K562 (cell line): ENCODE measurements around the gene FMNL2. TPM values are rescaled to one million over a fixed set of nuclear protein-coding genes. Genes with fewer than 3 reads are reported as not detected.

Experiments used
- ATAC-seq: fragments of 200-7000 bp; cut with Tn5 transposase; 3 replicates; pipeline ENCODE4 v1.9.1; 2020; ENCODE audit warnings: moderate library complexity
- BruUV-seq: library from RNA; stranded (reverse); fragments of 400-500 nt; replicated peaks from 2 replicates; lab custom pipeline; 2021; lab: Mats Ljungman, UMichigan
- CTCF ChIA-PET: fragments of 300-600 bp; formaldehyde crosslinking; extraction: SDS; loops from one replicate; lab custom pipeline; 2021; ENCODE audit warnings: low intra/inter-chr PET ratio; lab: Yijun Ruan, JAX
- POLR2A ChIA-PET: fragments of 300-600, 350-650 bp; sonication (Branson Sonifier 250); formaldehyde crosslinking; extraction: SDS; loops from one replicate; lab custom pipeline; 2021; ENCODE audit warnings: antibody characterized with exemption, inconsistent platforms; lab: Yijun Ruan, JAX
- DNase-seq, 4 experiments: peaks; one replicate each; pipeline versions ENCODE4 v3.0.0 to v3.0.0-alpha.2; 2011 to 2018; ENCODE audit warnings: low spot score in 3 of 4, mixed read lengths in 3 of 4; ENCODE audit errors: extremely low read depth in 1 of 4
- FAIRE-seq: peaks from 2 replicates; lab custom pipeline; 2011; peaks lifted over from hg19 to GRCh38; lab: Jason Lieb, UNC
- H2AFZ ChIP-seq: 2 replicates; pipeline ENCODE4 v1.6.0; 2011; ENCODE audit warnings: low read depth, low read length, control low read depth, inconsistent platforms
- H3K27ac ChIP-seq: fragments of 200-600 bp; 3 replicates; pipeline ENCODE4 v1.8.0; 2011; ENCODE audit warnings: low read depth, mild to moderate bottlenecking, control low read depth, inconsistent platforms, low read length, moderate library complexity, mixed read lengths; ENCODE audit errors: extremely low read depth
- H3K27me3 ChIP-seq, 2 experiments: fragments of 300-600 bp in 1 of 2; 2 replicates in 1 of 2; 3 replicates in 1 of 2; pipeline versions ENCODE4 v1.6.0 to v1.8.0; 2011; ENCODE audit warnings: inconsistent platforms in 2 of 2, low read length in 2 of 2, mild to moderate bottlenecking in 1 of 2, mixed read lengths in 1 of 2, moderate library complexity in 1 of 2; ENCODE audit not compliant: control insufficient read depth in 2 of 2, insufficient read depth in 2 of 2
- H3K36me3 ChIP-seq: fragments of 300-600 bp; 3 replicates; pipeline ENCODE4 v1.8.0; 2011; ENCODE audit warnings: mild to moderate bottlenecking, low read length, inconsistent platforms; ENCODE audit not compliant: control insufficient read depth, insufficient read depth
- H3K4me1 ChIP-seq, 2 experiments: fragments of 200-600 bp in 1 of 2; replicated peaks in 1 of 2; 2 replicates in 1 of 2; 3 replicates in 1 of 2; pipeline versions ENCODE4 v1.5.1 to v1.8.0; 2011; ENCODE audit warnings: inconsistent platforms in 2 of 2, low read length in 2 of 2, mild to moderate bottlenecking in 1 of 2, mixed read lengths in 1 of 2, moderate library complexity in 1 of 2; ENCODE audit not compliant: control insufficient read depth in 2 of 2, insufficient read depth in 2 of 2
- H3K4me2 ChIP-seq: 2 replicates; pipeline ENCODE4 v1.6.1; 2011; ENCODE audit warnings: low read length, control low read depth, inconsistent platforms, mixed read lengths; ENCODE audit not compliant: insufficient read depth
- H3K4me3 ChIP-seq: fragments of 200-600 bp; sonication (generic), shearing (Covaris generic); 2 replicates; pipeline ENCODE4 v1.5.1; 2016; ENCODE audit warnings: control low read depth, inconsistent platforms
- H3K79me2 ChIP-seq: fragments of 200-600 bp; 3 replicates; pipeline ENCODE4 v1.8.0; 2011; ENCODE audit warnings: low read length, inconsistent platforms; ENCODE audit not compliant: control insufficient read depth, insufficient read depth
- H3K9ac ChIP-seq, 2 experiments: 2 replicates each; pipeline versions ENCODE4 v1.6.0 to v1.6.1; 2011; ENCODE audit warnings: low read depth in 2 of 2, low read length in 2 of 2, control low read depth in 1 of 2, inconsistent platforms in 1 of 2, mild to moderate bottlenecking in 1 of 2, mixed read lengths in 1 of 2; ENCODE audit not compliant: insufficient read depth in 1 of 2
- H3K9me1 ChIP-seq: one replicate; pipeline ENCODE4 v1.6.0; 2011; ENCODE audit warnings: inconsistent platforms, mild to moderate bottlenecking, low read length, moderate library complexity; ENCODE audit not compliant: control insufficient read depth, insufficient read depth
- H3K9me3 ChIP-seq: replicated peaks from 2 replicates; pipeline ENCODE4 v1.5.1; 2011; ENCODE audit warnings: low read depth, low read length, inconsistent platforms; ENCODE audit not compliant: control insufficient read depth, insufficient read depth
- H4K20me1 ChIP-seq: replicated peaks from 2 replicates; pipeline ENCODE4 v1.6.1; 2011; ENCODE audit warnings: low read length, inconsistent platforms, mixed read lengths; ENCODE audit not compliant: control insufficient read depth, insufficient read depth
- ARNT ChIP-seq, 2 experiments: fragments of 450-650 bp; IDR thresholded peaks; 2 replicates each; pipeline ENCODE4 v1.6.1; 2016; ENCODE audit warnings: mild to moderate bottlenecking in 1 of 2
- CHAMP1 ChIP-seq: fragments of 450-650 bp; IDR thresholded peaks from 2 replicates; pipeline ENCODE4 v1.6.1; 2016; ENCODE audit warnings: mild to moderate bottlenecking
- HEY1 ChIP-seq: fragments of 250-450 bp; sonication (Bioruptor Pico); IDR thresholded peaks from 2 replicates; pipeline ENCODE4 v1.5.0; 2020; ENCODE audit warnings: mild to moderate bottlenecking, moderate library complexity, borderline replicate concordance
- KDM5B ChIP-seq: fragments of 200-600 bp; sonication (generic); IDR thresholded peaks from 2 replicates; pipeline ENCODE4 v1.6.1; 2012; ENCODE audit warnings: low read depth, mild to moderate bottlenecking, moderate library complexity, low read length, control low read depth, inconsistent platforms; ENCODE audit not compliant: insufficient replicate concordance
- MLX ChIP-seq, 2 experiments: fragments of 450-650 bp in 1 of 2; sonication (generic) in 1 of 2; formaldehyde crosslinking; conservative IDR thresholded peaks; 2 replicates each; pipeline versions ENCODE4 v1.4.0 to v1.8.1; 2020 to 2022; ENCODE audit warnings: mild to moderate bottlenecking in 1 of 2, missing genetic modification reagents in 1 of 2
- NR2C1 ChIP-seq, 2 experiments: fragments of 450-650 bp; IDR thresholded peaks; 2 replicates each; pipeline ENCODE4 v1.6.1; 2017; ENCODE audit warnings: mild to moderate bottlenecking in 2 of 2, antibody characterized with exemption in 1 of 2, inconsistent platforms in 1 of 2, missing compliant biosample characterization in 1 of 2, missing genetic modification characterization in 1 of 2
- PCBP2 ChIP-seq: fragments of 200-400 bp; formaldehyde crosslinking; IDR thresholded peaks from 2 replicates; pipeline ENCODE4 v1.6.1; 2018; ENCODE audit warnings: low read length, low read depth, mild to moderate bottlenecking, moderate library complexity; ENCODE audit not compliant: poor library complexity, severe bottlenecking
- RFX5 ChIP-seq: IDR thresholded peaks from 2 replicates; pipeline ENCODE4 v1.6.1; 2011; ENCODE audit warnings: low read depth, mild to moderate bottlenecking, improper control_type of control experiment, low read length
- ZNF140 ChIP-seq: fragments of 250-450 bp; sonication (Bioruptor Pico); IDR thresholded peaks from 2 replicates; pipeline ENCODE4 v1.8.0; 2021; ENCODE audit warnings: moderate library complexity, mild to moderate bottlenecking, inconsistent platforms
- WGBS: fragments of 100-300 bp; shearing (Covaris generic); methylation state at CpG from one replicate; pipeline ENCODE4 v1.1.6; 2016; ENCODE audit warnings: low coverage, mixed read lengths; ENCODE audit not compliant: insufficient coverage; ENCODE audit errors: missing lambda C conversion rate; 5-methylcytosine and 5-hydroxymethylcytosine counted together
- in situ Hi-C: fragments of 300-500 bp; cut with MboI; formaldehyde crosslinking; loops from 4 replicates; pipeline ENCODE4 v1.15.0; 2018; ENCODE audit warnings: inconsistent platforms, mixed read lengths
- intact Hi-C: fragments of 100-400 bp; cut with micrococcal nuclease; formaldehyde crosslinking; loops from 2 replicates; pipeline ENCODE4 v1.14.2; 2022
- polyA plus RNA-seq, 8 experiments: library from polyadenylated mRNA; depleted of rRNA in 4 of 8; stranded (reverse) in 5 of 8; unstranded in 3 of 8; fragments of >200 nt; fragmentation: Nextera tagmentation in 2 of 8; fragmentation: Illumina TruSeq in 1 of 8; extraction: Ambion mirVana in 2 of 8; extraction: Trizol in 1 of 8; gene quantifications; 2 replicates each; pipeline versions ENCODE4 v1.2.1 to v1.2.3, GENCODE V29; 2011 to 2014; ENCODE audit warnings: inconsistent platforms in 1 of 8, missing spikeins in 1 of 8
- total RNA-seq, 7 experiments: library from RNA; depleted of rRNA in 6 of 7; stranded (reverse); fragments of >200 nt in 6 of 7; fragmentation: Illumina TruSeq in 2 of 7; extraction: Trizol in 2 of 7; gene quantifications; 2 replicates each; pipeline versions ENCODE4 v1.2.1 to v1.2.3, GENCODE V29; 2011 to 2021; ENCODE audit warnings: low replicate concordance in 1 of 7

The FMNL2 gene
- total and polyA plus RNA-seq, 9 of the 15 experiments (the other 6 are each of a cell fraction or from before 2014, with no cell fraction given): 0.15 to 0.49 (median 0.24) TPM; not detected in 1

GRCh38 chr2:152510621-152511020, 175.6 kb downstream of the FMNL2 start (continued):
- TF ChIP-seq CHAMP1: no peak
- TF ChIP-seq NR2C1 (IDR thresholded peaks at IDR 0.05): no peak
- no peak for TF ChIP-seq NR2C1 (tag; IDR thresholded peaks at IDR 0.05)
- no peak for TF ChIP-seq KDM5B
- TF ChIP-seq MLX (CRISPR knock-in tag; conservative IDR thresholded peaks at IDR 0.05): no peak

GRCh38 chr2:152511981-152512380, 177.0 kb downstream of the FMNL2 start:
- ChIA-PET CTCF (no interaction called here), POLR2A (no interaction called here)
- ATAC-seq (no peak), DNase-seq (no peak), FAIRE-seq (no peak)
- no peak overlapping the region for H3K27ac ChIP-seq
- no peaks in the 10 kb centered on the region for H3K9me1 ChIP-seq
- no peaks in the 10 kb centered on the region for H3K9me3 ChIP-seq
- H3K4me2 ChIP-seq: no peak overlapping the region
- no peaks in the 10 kb centered on the region for H3K4me1 ChIP-seq
- H3K4me3 ChIP-seq: no peak overlapping the region
- intact Hi-C loops (no loop called here), in situ Hi-C loops (no loop called here)
- TF ChIP-seq RFX5: no peak
- no peak for TF ChIP-seq PCBP2
- TF ChIP-seq ZNF140: no peak
- TF ChIP-seq ARNT (IDR thresholded peaks at IDR 0.05): no peak
- TF ChIP-seq HEY1 (CRISPR knock-in tag): no peak
- no peak overlapping the region for H2AFZ ChIP-seq
- WGBS: 3% methylated on average over 2 of the region's 2 CpGs
- no TSS peak for BruUV-seq
- H3K36me3 ChIP-seq: no peaks in the 10 kb centered on the region
- H4K20me1 ChIP-seq: no peaks in the 10 kb centered on the region; the same call in 1 of the 2 replicates
- H3K9ac ChIP-seq: no peak overlapping the region
- H3K27me3 ChIP-seq: no peaks in the 10 kb centered on the region; a peak in 3 of 5 replicates
- H3K79me2 ChIP-seq: no peaks in the 10 kb centered on the region
